HL-60 (cell line): ENCODE results near the gene EFNA5.

Source experiments
- DNase-seq, 2 experiments: peaks; one replicate each; pipeline ENCODE4 v3.0.0-alpha.2; 2010 to 2020; ENCODE audit warnings: low read depth in 1 of 2, low spot score in 1 of 2
- H3K27ac ChIP-seq: fragments of 250-450 bp; sonication (Bioruptor Pico); replicated peaks from 2 replicates; pipeline ENCODE4 v1.5.1; 2020; ENCODE audit warnings: mild to moderate bottlenecking, moderate library complexity
- H3K27me3 ChIP-seq: fragments of 250-450 bp; sonication (Bioruptor Pico); 2 replicates; pipeline ENCODE4 v1.5.1; 2021; ENCODE audit warnings: mild to moderate bottlenecking, moderate library complexity; ENCODE audit not compliant: insufficient read depth, poor library complexity, severe bottlenecking
- H3K4me3 ChIP-seq: replicated peaks from 2 replicates; pipeline ENCODE4 v1.5.1; 2011; ENCODE audit warnings: mild to moderate bottlenecking, control low read depth, low read length; ENCODE audit not compliant: insufficient read depth
- CTCF ChIP-seq: IDR thresholded peaks from one replicate; pipeline ENCODE4 v1.5.1; 2011; ENCODE audit warnings: low read length, control low read depth, inconsistent platforms; ENCODE audit not compliant: insufficient read depth
- GABPA ChIP-seq: IDR thresholded peaks from 2 replicates; pipeline ENCODE4 v1.6.1; 2012; ENCODE audit warnings: low read depth
- POLR2AphosphoS5 ChIP-seq: IDR thresholded peaks from 2 replicates; pipeline ENCODE4 v1.6.1; 2012; ENCODE audit warnings: low read depth
- SPI1 ChIP-seq: IDR thresholded peaks from 2 replicates; pipeline ENCODE4 v1.6.1; 2012; ENCODE audit warnings: low read depth, mild to moderate bottlenecking, borderline replicate concordance
- TF ChIP-seq, protein P1 (sequence below): IDR thresholded peaks from 2 replicates; pipeline ENCODE4 v1.6.1; 2012; ENCODE audit warnings: low read depth; ENCODE audit not compliant: insufficient replicate concordance

The EFNA5 gene

GRCh38 chr5:107631805-107632362, 38.9 kb downstream of the EFNA5 start:
- no peaks in the 10 kb centered on the region for H3K27me3 ChIP-seq
- H3K27ac ChIP-seq, result no peak overlapping the region

DNA sequence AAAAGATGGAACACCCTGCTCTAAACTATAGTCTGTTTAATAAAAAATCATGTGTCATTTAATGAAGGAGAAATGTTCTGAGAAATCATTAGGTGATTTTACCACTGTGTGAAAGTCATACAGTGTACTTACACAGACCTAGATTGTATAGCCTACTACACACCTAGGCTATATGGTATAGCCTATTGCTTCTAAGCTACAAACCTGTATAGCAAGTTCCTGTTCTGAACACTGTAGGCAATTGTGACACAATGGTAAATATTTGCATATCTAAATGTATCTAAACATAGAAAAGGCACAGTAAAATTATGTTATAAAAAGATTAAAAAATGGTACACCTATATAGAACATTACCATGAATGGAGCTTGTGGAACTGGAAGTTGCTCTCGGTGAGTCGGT, 40.6 kb downstream of the EFNA5 start:
- Histone ChIP-seq H3K27ac (no peak overlapping the region), H3K4me3 (no peak overlapping the region)
- TF ChIP-seq GABPA, result no peak
- TF ChIP-seq, protein P1, sequence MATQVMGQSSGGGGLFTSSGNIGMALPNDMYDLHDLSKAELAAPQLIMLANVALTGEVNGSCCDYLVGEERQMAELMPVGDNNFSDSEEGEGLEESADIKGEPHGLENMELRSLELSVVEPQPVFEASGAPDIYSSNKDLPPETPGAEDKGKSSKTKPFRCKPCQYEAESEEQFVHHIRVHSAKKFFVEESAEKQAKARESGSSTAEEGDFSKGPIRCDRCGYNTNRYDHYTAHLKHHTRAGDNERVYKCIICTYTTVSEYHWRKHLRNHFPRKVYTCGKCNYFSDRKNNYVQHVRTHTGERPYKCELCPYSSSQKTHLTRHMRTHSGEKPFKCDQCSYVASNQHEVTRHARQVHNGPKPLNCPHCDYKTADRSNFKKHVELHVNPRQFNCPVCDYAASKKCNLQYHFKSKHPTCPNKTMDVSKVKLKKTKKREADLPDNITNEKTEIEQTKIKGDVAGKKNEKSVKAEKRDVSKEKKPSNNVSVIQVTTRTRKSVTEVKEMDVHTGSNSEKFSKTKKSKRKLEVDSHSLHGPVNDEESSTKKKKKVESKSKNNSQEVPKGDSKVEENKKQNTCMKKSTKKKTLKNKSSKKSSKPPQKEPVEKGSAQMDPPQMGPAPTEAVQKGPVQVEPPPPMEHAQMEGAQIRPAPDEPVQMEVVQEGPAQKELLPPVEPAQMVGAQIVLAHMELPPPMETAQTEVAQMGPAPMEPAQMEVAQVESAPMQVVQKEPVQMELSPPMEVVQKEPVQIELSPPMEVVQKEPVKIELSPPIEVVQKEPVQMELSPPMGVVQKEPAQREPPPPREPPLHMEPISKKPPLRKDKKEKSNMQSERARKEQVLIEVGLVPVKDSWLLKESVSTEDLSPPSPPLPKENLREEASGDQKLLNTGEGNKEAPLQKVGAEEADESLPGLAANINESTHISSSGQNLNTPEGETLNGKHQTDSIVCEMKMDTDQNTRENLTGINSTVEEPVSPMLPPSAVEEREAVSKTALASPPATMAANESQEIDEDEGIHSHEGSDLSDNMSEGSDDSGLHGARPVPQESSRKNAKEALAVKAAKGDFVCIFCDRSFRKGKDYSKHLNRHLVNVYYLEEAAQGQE, result no peak
- TF ChIP-seq SPI1, result no peak
- TF ChIP-seq CTCF, result no peak
- no peak for TF ChIP-seq POLR2AphosphoS5

More at GRCh38 chr5:107631805-107632362, 38.9 kb downstream of the EFNA5 start:
- no peak for TF ChIP-seq GABPA
- TF ChIP-seq, protein P1, result no peak
- no peak for TF ChIP-seq CTCF
- no peak for TF ChIP-seq POLR2AphosphoS5
- no peak for DNase-seq
- H3K4me3 ChIP-seq, result no peak overlapping the region

DNA sequence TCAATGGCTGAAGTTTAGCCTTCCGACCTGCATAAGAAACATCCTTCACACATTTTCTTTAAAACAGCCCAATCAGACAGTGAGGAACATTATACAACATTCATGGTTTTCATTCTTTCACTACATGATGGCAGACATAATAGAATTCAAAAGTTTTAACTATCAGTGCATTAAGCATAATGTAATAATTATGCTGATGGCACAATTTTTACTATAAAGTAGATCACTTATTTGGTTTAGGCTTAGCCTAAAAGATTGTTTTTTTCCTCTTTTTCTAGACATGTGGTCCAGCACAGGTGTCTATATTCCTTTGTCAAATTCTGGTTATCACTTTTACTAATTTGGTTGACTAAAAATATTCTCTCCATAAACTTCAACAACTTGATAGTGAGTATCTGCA, 46.5 kb downstream of the EFNA5 start:
- Histone ChIP-seq H3K4me3 (no peak overlapping the region), H3K27me3 (no peaks in the 10 kb centered on the region), H3K27ac (no peak overlapping the region)
- DNase-seq, result no peak
- TF ChIP-seq, protein P1, result no peak
- TF ChIP-seq CTCF (no peak), POLR2AphosphoS5 (no peak), SPI1 (no peak), GABPA (no peak)

More for the DNA sequence above, 40.6 kb downstream of the EFNA5 start:
- no peak for DNase-seq
- H3K27me3 ChIP-seq, result no peaks in the 10 kb centered on the region
